NCI-H774 (cell line): Measurements from ENCODE around the gene GEN1.

ENCODE experiments used
- DNase-seq: peaks from one replicate; lab custom pipeline; 2025; lab: John Stamatoyannopoulos, UW

The GEN1 gene

GRCh38 chr2:17753803-17754663, at the start of gene GEN1, which contains the start of gene SMC6:
Gene GEN1 (plus strand): TSS chr2:17754138. CDS start chr2:17759944, 5,806 bp downstream.
Gene SMC6 (minus strand): TSS chr2:17753810. CDS start chr2:17745946, 7,864 bp downstream.
- peak; percentile 94 for DNase-seq

GRCh38 chr2:17706845-17707244, 47.1 kb upstream of the GEN1 start:
- DNase-seq = no peak

GRCh38 chr2:17708501-17708900, 45.4 kb upstream of the GEN1 start:
- no peak for DNase-seq

GRCh38 chr2:17709897-17710296, 44.0 kb upstream of the GEN1 start:
- no peak for DNase-seq

- DNase-seq = no peak
These were observed 43.2 kb upstream of the GEN1 start for GRCh38 chr2:17710547-17711248.

GRCh38 chr2:17713291-17713690, 40.6 kb upstream of the GEN1 start:
- DNase-seq = no peak

GRCh38 chr2:17717666-17718065, 36.3 kb upstream of the GEN1 start:
- no peak for DNase-seq

GRCh38 chr2:17718689-17719088, 35.2 kb upstream of the GEN1 start:
- no peak for DNase-seq

- no peak for DNase-seq
These were observed 34.2 kb upstream of the GEN1 start for GRCh38 chr2:17719562-17720371.

GRCh38 chr2:17728210-17728609, 25.7 kb upstream of the GEN1 start:
- DNase-seq = no peak

GRCh38 chr2:17729880-17730279, 24.1 kb upstream of the GEN1 start:
- DNase-seq = no peak

- no peak for DNase-seq
These were observed 20.3 kb upstream of the GEN1 start for GRCh38 chr2:17733599-17733998.

- no peak for DNase-seq
These were observed 18.1 kb upstream of the GEN1 start for GRCh38 chr2:17735864-17736263.

GRCh38 chr2:17736989-17737388, 16.9 kb upstream of the GEN1 start:
- DNase-seq = no peak

- DNase-seq = no peak
These were observed 13.7 kb upstream of the GEN1 start for GRCh38 chr2:17740203-17740602.

GRCh38 chr2:17747684-17748452, 6.1 kb upstream of the GEN1 start:
- DNase-seq = no peak

GRCh38 chr2:17748745-17749144, 5.2 kb upstream of the GEN1 start:
- no peak for DNase-seq

GRCh38 chr2:17749753-17750438, 4.0 kb upstream of the GEN1 start:
- no peak for DNase-seq

- DNase-seq = no peak
These were observed 1.7 kb upstream of the GEN1 start for GRCh38 chr2:17752246-17752645.

- peak; percentile 20 for DNase-seq
These were observed 791 bp upstream of the GEN1 start for GRCh38 chr2:17752892-17753802.
